Bronchial epithelial cell (primary cell): ENCODE data around the gene GLRX2. TPM values are rescaled to one million over a fixed set of nuclear protein-coding genes. Genes with fewer than 3 reads are reported as not detected.

ENCODE experiments used
- DNase-seq: peaks from one replicate; pipeline ENCODE4 v3.0.0-alpha.2; 2010; ENCODE audit warnings: low read depth
- FAIRE-seq: peaks from 2 replicates; lab custom pipeline; 2011; peaks lifted over from hg19 to GRCh38; lab: Jason Lieb, UNC
- H3K27me3 ChIP-seq: 2 replicates; pipeline ENCODE4 v1.5.1; 2011; ENCODE audit warnings: low read length; ENCODE audit not compliant: control insufficient read depth, insufficient read depth
- H3K36me3 ChIP-seq: 2 replicates; pipeline ENCODE4 v1.5.1; 2011; ENCODE audit warnings: low read length; ENCODE audit not compliant: control insufficient read depth, insufficient read depth
- H3K4me3 ChIP-seq: 2 replicates; pipeline ENCODE4 v1.5.1; 2011; ENCODE audit warnings: mild to moderate bottlenecking, low read depth, low read length, control low read depth
- CTCF ChIP-seq: IDR thresholded peaks from 2 replicates; pipeline ENCODE4 v1.5.1; 2011; ENCODE audit warnings: mild to moderate bottlenecking, moderate library complexity, low read length, control low read depth, inconsistent platforms; ENCODE audit not compliant: insufficient read depth, severe bottlenecking
- total RNA-seq: library from RNA; depleted of rRNA; stranded (reverse); fragments of >200 nt; gene quantifications from 2 replicates; pipeline ENCODE4 v1.2.1, GENCODE V29; 2014

The GLRX2 gene
- 5.0 and 10.1 TPM in 2 replicates for total RNA-seq

DNA sequence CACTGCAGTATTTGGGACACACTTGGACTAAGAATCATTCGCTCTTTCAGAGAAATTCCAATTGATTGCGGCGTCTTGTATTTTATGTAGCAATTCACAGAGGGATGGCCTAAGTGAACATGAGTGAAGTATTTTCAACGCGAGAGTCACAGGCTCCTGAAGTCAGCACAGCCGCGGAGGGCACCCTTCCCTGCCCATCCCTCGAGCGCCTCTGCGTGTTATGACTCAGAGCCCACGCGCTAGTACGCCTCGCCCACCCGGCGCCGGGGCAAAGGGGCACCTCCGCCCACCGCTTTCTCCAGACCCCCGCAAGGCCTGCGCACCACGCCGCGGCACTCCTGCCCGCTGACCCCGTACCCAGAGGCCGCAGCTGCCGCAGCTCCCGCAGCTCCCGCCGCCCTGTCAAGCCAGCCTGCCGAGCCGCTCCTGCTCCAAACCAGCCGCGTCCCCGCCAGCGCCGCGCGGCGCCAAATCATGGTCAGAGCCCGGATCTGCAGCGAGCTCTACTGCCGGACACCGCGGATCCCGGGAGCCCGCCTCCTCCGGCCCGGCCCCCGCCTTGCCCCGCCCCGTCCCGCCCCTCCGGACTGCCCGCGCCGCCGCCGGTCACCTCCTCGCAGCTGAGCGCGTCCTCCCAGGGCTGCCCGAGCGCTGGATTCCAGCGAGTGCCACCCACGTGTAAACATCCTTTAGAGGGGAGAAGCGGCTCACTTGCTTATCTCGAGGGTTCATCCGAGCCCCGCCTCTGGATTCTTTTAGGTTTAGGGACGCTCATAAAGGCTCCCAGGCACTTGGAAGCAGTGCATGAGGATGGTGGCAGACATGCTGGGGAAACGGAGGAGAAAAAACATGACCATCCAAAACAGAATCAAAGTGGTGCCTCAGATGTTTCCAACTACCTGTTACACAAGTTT lies at the start of gene GLRX2:
Gene GLRX2 (minus strand): TSS at position 508 of the 914 bp plus-strand sequence. CDS start 32 bp downstream, at position 476.
- peak within 1 kb of the TSS; percentile 69 for H3K4me3 ChIP-seq
- DNase-seq (peak; percentile 66), FAIRE-seq (no peak)
- peaks cover 3% of the 10 kb centered on the region for H3K36me3 ChIP-seq
- no peaks in the 10 kb centered on the region for H3K27me3 ChIP-seq
- TF ChIP-seq CTCF = no peak

GRCh38 chr1:193144999-193145398 lies 39.8 kb upstream of the GLRX2 start:
- TF ChIP-seq CTCF = no peak
- DNase-seq (no peak), FAIRE-seq (no peak)
- Histone ChIP-seq H3K4me3 (no peak overlapping the region), H3K36me3 (peaks cover 6% of the 10 kb centered on the region), H3K27me3 (no peaks in the 10 kb centered on the region)

DNA sequence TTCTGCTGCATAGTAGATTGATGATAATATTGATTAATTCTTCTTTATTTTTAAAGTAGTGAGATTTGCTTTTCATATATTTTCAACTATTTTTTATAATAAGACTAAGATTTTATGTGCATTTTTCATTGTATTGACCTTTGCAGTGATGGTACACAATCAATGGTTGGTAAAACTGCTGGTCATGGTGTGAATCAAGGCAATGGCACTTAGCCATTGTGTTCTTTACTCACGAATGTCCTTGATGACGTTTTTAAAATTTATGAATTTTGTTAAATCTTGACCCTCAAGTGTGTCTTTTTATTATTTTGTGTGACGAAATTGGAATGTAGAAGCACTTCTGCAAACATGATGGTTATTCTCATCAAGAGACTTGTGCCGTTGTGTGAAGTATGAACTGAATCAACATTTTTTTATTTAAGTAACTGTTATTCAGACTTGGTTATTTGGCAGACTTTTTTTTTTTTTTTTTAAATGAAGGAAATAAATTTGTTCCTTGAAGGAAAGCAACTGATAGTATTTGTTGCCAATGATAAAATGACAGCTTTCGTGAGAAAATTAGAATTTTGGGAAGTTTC lies 39.2 kb upstream of the GLRX2 start:
- DNase-seq (no peak), FAIRE-seq (no peak)
- Histone ChIP-seq H3K27me3 (no peaks in the 10 kb centered on the region), H3K4me3 (no peak overlapping the region), H3K36me3 (peaks cover 8% of the 10 kb centered on the region)
- TF ChIP-seq CTCF = no peak

- Histone ChIP-seq H3K36me3 (peaks cover 8% of the 10 kb centered on the region), H3K27me3 (no peaks in the 10 kb centered on the region), H3K4me3 (no peak overlapping the region)
- no peak for TF ChIP-seq CTCF
- no peak for FAIRE-seq
- peak; percentile 17 for DNase-seq
Observed at GRCh38 chr1:193143285-193143684, 38.1 kb upstream of the GLRX2 start.

- DNase-seq (no peak), FAIRE-seq (no peak)
- Histone ChIP-seq H3K4me3 (no peak overlapping the region), H3K36me3 (peaks cover 5% of the 10 kb centered on the region), H3K27me3 (no peaks in the 10 kb centered on the region)
- TF ChIP-seq CTCF = no peak
Observed at GRCh38 chr1:193142409-193142808, 37.2 kb upstream of the GLRX2 start.
